LNCaP clone FGC (cell line): ENCODE measurements around the gene GRM8.

Source experiments
- DNase-seq: peaks from one replicate; pipeline ENCODE4 v3.0.0-alpha.2; 2011; ENCODE audit warnings: low read depth
- H3K4me3 ChIP-seq: 2 replicates; pipeline ENCODE4 v1.5.1; 2011; ENCODE audit warnings: mild to moderate bottlenecking, low read depth, low read length, control low read depth
- CTCF ChIP-seq: IDR thresholded peaks from 2 replicates; pipeline ENCODE4 v1.5.1; 2012; ENCODE audit warnings: mild to moderate bottlenecking; ENCODE audit not compliant: control insufficient read depth, insufficient read depth; ENCODE audit errors: extremely low read depth

The GRM8 gene

GRCh38 chr7:126394406-126394805 is 858.3 kb downstream of the GRM8 start:
- no peak for DNase-seq
- no peak overlapping the region for H3K4me3 ChIP-seq
- TF ChIP-seq CTCF, result no peak
